SKM-1 treated with dmso at 0.1 percent for 144 hours (cell line): ENCODE data around the gene HDLBP.

Source experiments
- DNase-seq: peaks from one replicate; lab custom pipeline; 2025; ENCODE audit not compliant: unreplicated experiment; lab: John Stamatoyannopoulos, UW

Gene HDLBP

GRCh38 chr2:241315093-241315878 lies at the start of gene HDLBP:
Gene HDLBP, minus strand, starts transcription at chr2:241315672. Its CDS starts 48,803 bp downstream, at chr2:241266869.
- DNase-seq, result peak; percentile 94

GRCh38 chr2:241364781-241365180 lies 49.3 kb upstream of the HDLBP start:
- DNase-seq, result no peak

GRCh38 chr2:241363426-241363825 lies 48.0 kb upstream of the HDLBP start:
- no peak for DNase-seq

GRCh38 chr2:241359481-241360045 lies 44.1 kb upstream of the HDLBP start:
- DNase-seq, result no peak

- DNase-seq, result no peak
Observed at GRCh38 chr2:241358470-241358869, 43.0 kb upstream of the HDLBP start.

- DNase-seq, result no peak
Observed at GRCh38 chr2:241357531-241357930, 42.1 kb upstream of the HDLBP start.

GRCh38 chr2:241356871-241357260 lies 41.4 kb upstream of the HDLBP start:
- no peak for DNase-seq

- peak; percentile 92 for DNase-seq
Observed at GRCh38 chr2:241355983-241356870, 40.8 kb upstream of the HDLBP start, which contains the start of gene FARP2. Gene FARP2, plus strand, starts transcription at chr2:241356285. Its CDS starts 16,823 bp downstream, at chr2:241373108.

GRCh38 chr2:241354668-241355658 lies 39.5 kb upstream of the HDLBP start:
- no peak for DNase-seq

GRCh38 chr2:241352227-241352626 lies 36.8 kb upstream of the HDLBP start:
- DNase-seq, result no peak

GRCh38 chr2:241351640-241352031 lies 36.2 kb upstream of the HDLBP start:
- DNase-seq, result no peak

GRCh38 chr2:241350878-241351639 lies 35.6 kb upstream of the HDLBP start:
- DNase-seq, result no peak

GRCh38 chr2:241350530-241350877 lies 35.0 kb upstream of the HDLBP start:
- DNase-seq, result no peak

- DNase-seq, result no peak
Observed at GRCh38 chr2:241349941-241350340, 34.5 kb upstream of the HDLBP start.

- no peak for DNase-seq
Observed at GRCh38 chr2:241344925-241345651, 29.6 kb upstream of the HDLBP start.

- DNase-seq, result no peak
Observed at GRCh38 chr2:241340631-241341163, 25.2 kb upstream of the HDLBP start.

- no peak for DNase-seq
Observed at GRCh38 chr2:241339839-241340630, 24.6 kb upstream of the HDLBP start.

GRCh38 chr2:241334813-241335212 lies 19.3 kb upstream of the HDLBP start:
- DNase-seq, result no peak
